HG03025 (cell line): ENCODE measurements around the gene SNIP1.
"Not testable (repeated sequence)": the region's sequence is repeated elsewhere in the genome, so short reads cannot be mapped to it uniquely, and the experiment has no call there.

ENCODE experiments used
- ATAC-seq: cut with Tn5 transposase; IDR thresholded peaks from one replicate; pipeline ENCODE4 v1.9.1; 2021; ENCODE audit warnings: mild to moderate bottlenecking, moderate library complexity; ENCODE audit not compliant: unreplicated experiment, low FRiP score

SNIP1 gene

GRCh38 chr1:37515185-37516034, 38.7 kb downstream of the SNIP1 start:
- peak; percentile 11 for ATAC-seq

- ATAC-seq, result peak; percentile 68
Observed at GRCh38 chr1:37514350-37515184, 39.5 kb downstream of the SNIP1 start, which contains the start of gene MEAF6. TSS of gene MEAF6 (minus strand) at chr1:37514766. CDS start at chr1:37514746, 20 bp downstream.

GRCh38 chr1:37513795-37514349, 40.2 kb downstream of the SNIP1 start:
- peak; percentile 44 for ATAC-seq

- ATAC-seq, result no peak
Observed at GRCh38 chr1:37509181-37509580, 44.9 kb downstream of the SNIP1 start.

DNA sequence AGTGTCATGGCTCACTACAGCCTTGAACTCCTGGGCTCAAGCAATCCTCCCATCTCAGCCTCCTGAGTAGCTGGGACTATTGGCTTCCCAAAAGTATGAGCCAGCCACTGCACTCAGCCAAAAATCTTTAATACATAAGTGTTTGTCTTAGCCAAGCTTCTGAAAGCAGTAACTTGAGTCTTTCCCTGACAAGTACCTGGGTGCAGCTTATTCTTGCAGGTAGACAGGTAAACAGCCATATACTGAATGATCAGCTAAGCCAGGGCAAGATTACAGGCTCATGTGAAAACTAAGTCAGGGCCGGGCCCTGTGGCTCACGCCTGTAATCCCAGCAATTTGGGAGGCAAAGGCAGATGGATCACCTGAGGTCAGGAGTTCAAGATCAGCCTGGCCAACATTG, 47.4 kb downstream of the SNIP1 start:
- ATAC-seq, result no peak

DNA sequence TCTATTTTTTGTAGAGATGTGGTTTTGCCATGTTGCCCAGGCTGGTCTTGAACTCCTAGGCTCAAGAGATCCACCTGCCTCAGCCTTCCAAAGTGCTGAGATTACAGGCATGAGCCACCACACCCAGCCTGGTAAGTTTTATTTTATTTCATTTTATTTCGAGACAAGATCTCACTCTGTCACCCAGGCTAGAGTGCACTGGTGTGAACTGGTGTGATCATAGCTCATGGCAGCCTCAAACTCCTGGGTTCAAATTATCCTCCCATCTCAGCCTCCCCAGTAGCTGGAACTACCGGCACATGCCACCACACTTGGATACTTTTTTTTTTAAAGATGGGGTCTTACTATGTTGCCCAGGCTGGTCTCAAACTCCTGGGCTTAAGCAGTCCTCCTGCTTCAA, 51.3 kb downstream of the SNIP1 start:
- not testable (repeated sequence) for ATAC-seq

GRCh38 chr1:37502104-37502503, 52.0 kb downstream of the SNIP1 start:
- no peak for ATAC-seq

DNA sequence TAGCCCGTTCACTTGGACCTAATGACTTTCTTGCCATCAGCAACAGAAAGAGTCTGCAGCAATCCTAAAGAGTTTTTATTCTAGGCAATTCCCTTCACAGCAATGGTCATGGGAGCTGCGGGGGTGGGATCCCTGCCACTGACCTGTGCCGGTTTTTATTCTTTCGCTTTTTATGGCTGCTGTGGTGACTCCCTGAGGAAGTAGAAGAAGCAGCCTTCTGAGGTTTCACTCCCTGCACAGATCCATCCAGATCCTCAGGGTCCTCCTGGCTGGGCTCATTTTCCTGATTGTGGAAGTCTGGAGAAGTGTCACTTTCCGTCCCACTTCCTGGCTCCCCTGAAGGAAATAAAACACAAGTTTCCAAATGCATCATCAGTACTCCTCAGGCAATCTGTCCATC, 52.4 kb downstream of the SNIP1 start:
- ATAC-seq, result no peak

GRCh38 chr1:37498872-37499617, 55.0 kb downstream of the SNIP1 start:
- no peak for ATAC-seq

- no peak for ATAC-seq
Observed at GRCh38 chr1:37497832-37498231, 56.3 kb downstream of the SNIP1 start.

DNA sequence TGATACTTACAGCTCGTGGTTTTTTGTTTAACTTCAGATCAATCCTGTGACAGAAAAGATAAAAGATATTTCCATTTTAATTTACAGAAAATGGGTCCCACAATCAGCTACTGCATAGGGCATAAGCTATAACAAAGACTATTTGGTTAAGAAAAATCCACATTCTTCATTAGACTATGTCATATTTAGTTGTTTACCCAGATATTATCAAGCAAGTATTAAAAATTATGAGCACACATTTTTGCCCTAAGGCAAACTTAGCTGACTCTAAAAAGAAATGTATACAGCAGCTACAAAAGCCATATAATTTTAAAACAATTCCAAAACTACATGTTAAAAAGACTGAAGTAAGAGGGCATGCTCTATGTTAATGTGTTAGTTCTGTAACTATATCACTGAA, 58.2 kb downstream of the SNIP1 start:
- no peak for ATAC-seq

GRCh38 chr1:37493336-37494098, 60.6 kb downstream of the SNIP1 start:
- no peak for ATAC-seq

GRCh38 chr1:37487619-37487984, 66.5 kb downstream of the SNIP1 start:
- no peak for ATAC-seq

DNA sequence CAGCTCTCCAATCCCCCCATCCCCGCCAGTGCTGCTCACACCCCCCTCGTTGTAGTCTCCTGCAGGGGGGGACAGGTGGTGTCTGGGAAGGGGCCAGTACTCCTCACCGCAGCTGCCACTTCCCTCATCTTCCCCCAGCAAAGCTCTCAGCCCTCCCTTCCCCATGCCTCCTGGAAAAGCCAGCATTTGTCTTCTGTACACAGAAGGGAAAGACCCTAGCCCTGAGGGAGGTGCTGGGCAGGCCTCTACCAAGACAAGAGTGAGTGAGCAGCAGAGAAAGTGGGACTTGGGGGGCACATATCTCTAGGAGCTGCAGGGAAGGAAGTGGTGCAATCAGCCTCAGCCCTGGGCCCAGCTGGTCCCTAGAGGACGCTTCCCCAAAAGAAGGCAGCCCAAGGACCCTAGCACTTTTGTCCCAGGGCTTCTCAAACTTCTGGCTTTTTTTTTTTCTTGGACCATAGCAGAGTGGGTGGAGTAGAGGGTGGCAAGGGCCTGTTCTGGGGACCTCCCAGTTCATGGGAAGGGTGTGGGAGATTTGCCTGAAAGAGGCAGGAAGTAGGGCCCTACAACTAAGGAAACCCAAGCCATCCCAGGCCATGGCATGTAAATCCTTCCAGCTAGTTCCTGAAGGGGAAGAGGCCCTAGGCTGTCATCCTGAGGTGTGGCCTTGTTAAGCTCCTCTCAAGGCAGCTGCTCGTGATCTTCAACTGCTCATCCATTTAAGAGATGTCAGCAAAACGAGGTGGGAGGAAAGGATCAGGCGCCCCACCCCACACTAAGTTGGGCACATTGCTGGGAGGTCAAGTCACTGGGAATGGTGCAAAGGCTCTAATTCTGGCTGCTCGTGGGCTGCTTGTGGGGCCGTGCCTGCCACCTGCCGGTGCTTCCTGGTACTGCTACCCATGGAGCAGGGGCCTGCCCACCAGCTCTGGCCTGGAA, 67.1 kb downstream of the SNIP1 start:
- no peak for ATAC-seq

DNA sequence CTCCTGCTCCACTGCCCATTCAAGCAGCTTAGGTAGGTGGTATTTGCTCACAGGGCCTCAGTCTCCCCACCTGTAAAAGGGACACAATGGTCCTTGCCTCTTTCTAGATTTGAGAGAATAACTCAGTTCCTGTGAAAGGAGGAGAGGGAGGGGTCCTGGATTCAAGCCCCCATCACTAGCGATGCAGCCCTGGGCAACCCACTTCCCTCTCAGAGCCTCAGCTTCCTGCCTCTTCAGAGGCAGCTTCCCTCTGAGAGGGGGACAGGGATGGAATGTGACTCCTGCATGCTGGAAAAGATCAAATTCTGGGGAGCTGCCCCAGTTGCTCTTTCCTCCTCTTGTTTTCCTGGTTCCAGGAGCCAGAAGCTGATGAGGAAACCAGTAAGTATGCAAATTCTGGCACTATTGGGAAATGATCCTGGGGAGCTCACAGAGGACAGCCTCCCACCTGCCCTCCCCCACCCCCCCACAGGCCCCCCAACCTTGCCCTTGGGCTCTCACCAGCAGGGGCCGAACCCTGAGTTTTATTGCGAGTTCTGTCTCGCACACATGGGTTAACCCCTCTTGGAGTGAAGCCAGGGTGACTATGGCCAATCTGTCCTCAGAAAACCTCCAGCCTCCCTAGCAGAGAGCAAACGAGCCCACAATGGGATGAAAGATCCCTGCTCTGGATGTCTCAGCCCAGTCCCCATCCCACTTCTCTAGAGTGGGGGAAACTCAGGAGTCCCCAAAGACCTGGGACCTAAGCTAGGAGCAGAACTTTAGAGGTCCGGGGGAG, 68.0 kb downstream of the SNIP1 start:
- ATAC-seq, result no peak
